ENCODE data around the gene SMPX. TPM values are rescaled to one million over a fixed set of nuclear protein-coding genes. Genes with fewer than 3 reads are reported as not detected.

Gene SMPX
- total RNA-seq, 1 donor from 2014 or later, result not detected

GRCh38 chrX:21699136-21699535 is 58.8 kb downstream of the SMPX start:
- Mint-ChIP-seq H3K9me3 (ENCODE audit: unreplicated experiment) (no peaks in the 10 kb centered on the region), H3K27me3 (ENCODE audit: low read depth, unreplicated experiment) (no peaks in the 10 kb centered on the region), H3K27ac (ENCODE audit: unreplicated experiment) (no peak overlapping the region), H3K36me3 (ENCODE audit: low read depth, unreplicated experiment) (no peaks in the 10 kb centered on the region), H3K4me3 (ENCODE audit: unreplicated experiment) (no peak overlapping the region), H3K4me1 (ENCODE audit: low read depth, unreplicated experiment) (peaks cover 2% of the 10 kb centered on the region)
- no peak overlapping the region for H2AFZ ChIP-seq (ENCODE audit: low read depth, low read length)
- no peaks in the 10 kb centered on the region for H3K9me3 ChIP-seq (ENCODE audit: insufficient read depth, low read depth, low read length)
- no peaks in the 10 kb centered on the region for H3K79me2 ChIP-seq (ENCODE audit: insufficient read depth, low read length)
- H4K20me1 ChIP-seq (ENCODE audit: insufficient read depth, low read length), result no peaks in the 10 kb centered on the region
- H3K4me2 ChIP-seq (ENCODE audit: low read length), result peak overlapping the region; percentile 22
- H3K27ac ChIP-seq (ENCODE audit: low read depth, low read length), result peak overlapping the region; percentile 47
- TF ChIP-seq EZH2 (IDR thresholded peaks at IDR 0.05; ENCODE audit: insufficient read depth, low read length) (no peak), CTCF (IDR thresholded peaks at IDR 0.05; ENCODE audit: insufficient read depth, low read depth, low read length) (no peak)
- no peak overlapping the region for H3K4me3 ChIP-seq (ENCODE audit: insufficient read depth, low read depth, low read length)
- DNase-seq (ENCODE audit: low read depth), result peak; percentile 22
- FAIRE-seq, result peak; percentile 95
- peaks cover 6% of the 10 kb centered on the region for H3K4me1 ChIP-seq (ENCODE audit: insufficient read depth, low read length)
- H3K36me3 ChIP-seq (ENCODE audit: insufficient read depth, low read length), result no peaks in the 10 kb centered on the region
- H3K9ac ChIP-seq (ENCODE audit: low read length), result no peak overlapping the region
- H3K27me3 ChIP-seq (ENCODE audit: insufficient read depth, low read length), result no peaks in the 10 kb centered on the region

GRCh38 chrX:21698272-21698671 is 59.6 kb downstream of the SMPX start:
- Histone ChIP-seq H3K79me2 (ENCODE audit: insufficient read depth, low read length) (no peaks in the 10 kb centered on the region), H3K27me3 (ENCODE audit: insufficient read depth, low read length) (no peaks in the 10 kb centered on the region), H3K27ac (ENCODE audit: low read depth, low read length) (no peak overlapping the region), H3K36me3 (ENCODE audit: insufficient read depth, low read length) (no peaks in the 10 kb centered on the region), H3K9ac (ENCODE audit: low read length) (no peak overlapping the region), H3K9me3 (ENCODE audit: insufficient read depth, low read depth, low read length) (no peaks in the 10 kb centered on the region), H3K4me2 (ENCODE audit: low read length) (no peak overlapping the region), H3K4me1 (ENCODE audit: insufficient read depth, low read length) (peaks cover 6% of the 10 kb centered on the region), H3K4me3 (ENCODE audit: insufficient read depth, low read depth, low read length) (no peak overlapping the region), H2AFZ (ENCODE audit: low read depth, low read length) (no peak overlapping the region), H4K20me1 (ENCODE audit: insufficient read depth, low read length) (no peaks in the 10 kb centered on the region)
- H3K36me3 Mint-ChIP-seq (ENCODE audit: low read depth, unreplicated experiment), result no peaks in the 10 kb centered on the region
- no peak overlapping the region for H3K27ac Mint-ChIP-seq (ENCODE audit: unreplicated experiment)
- FAIRE-seq (no peak), DNase-seq (ENCODE audit: low read depth) (no peak)
- no peaks in the 10 kb centered on the region for H3K9me3 Mint-ChIP-seq (ENCODE audit: unreplicated experiment)
- H3K4me3 Mint-ChIP-seq (ENCODE audit: unreplicated experiment), result no peak overlapping the region
- TF ChIP-seq EZH2 (IDR thresholded peaks at IDR 0.05; ENCODE audit: insufficient read depth, low read length), result no peak
- TF ChIP-seq CTCF (IDR thresholded peaks at IDR 0.05; ENCODE audit: insufficient read depth, low read depth, low read length), result no peak
- H3K4me1 Mint-ChIP-seq (ENCODE audit: low read depth, unreplicated experiment), result peaks cover 2% of the 10 kb centered on the region
- H3K27me3 Mint-ChIP-seq (ENCODE audit: low read depth, unreplicated experiment), result no peaks in the 10 kb centered on the region

GRCh38 chrX:21691512-21692018 is 66.4 kb downstream of the SMPX start:
- H3K9me3 Mint-ChIP-seq (ENCODE audit: unreplicated experiment), result no peaks in the 10 kb centered on the region
- no peak overlapping the region for H2AFZ ChIP-seq (ENCODE audit: low read depth, low read length)
- no peak overlapping the region for H3K4me2 ChIP-seq (ENCODE audit: low read length)
- no peaks in the 10 kb centered on the region for H3K4me1 Mint-ChIP-seq (ENCODE audit: low read depth, unreplicated experiment)
- DNase-seq (ENCODE audit: low read depth) (no peak), FAIRE-seq (peak; percentile 68)
- H3K4me3 Mint-ChIP-seq (ENCODE audit: unreplicated experiment), result no peak overlapping the region
- no peak overlapping the region for H3K4me3 ChIP-seq (ENCODE audit: insufficient read depth, low read depth, low read length)
- H3K27me3 Mint-ChIP-seq (ENCODE audit: low read depth, unreplicated experiment), result no peaks in the 10 kb centered on the region
- H3K4me1 ChIP-seq (ENCODE audit: insufficient read depth, low read length), result no peaks in the 10 kb centered on the region
- no peaks in the 10 kb centered on the region for H3K27me3 ChIP-seq (ENCODE audit: insufficient read depth, low read length)
- no peaks in the 10 kb centered on the region for H3K9me3 ChIP-seq (ENCODE audit: insufficient read depth, low read depth, low read length)
- no peak overlapping the region for H3K9ac ChIP-seq (ENCODE audit: low read length)
- H3K79me2 ChIP-seq (ENCODE audit: insufficient read depth, low read length), result no peaks in the 10 kb centered on the region
- no peaks in the 10 kb centered on the region for H3K36me3 ChIP-seq (ENCODE audit: insufficient read depth, low read length)
- no peaks in the 10 kb centered on the region for H4K20me1 ChIP-seq (ENCODE audit: insufficient read depth, low read length)
- H3K36me3 Mint-ChIP-seq (ENCODE audit: low read depth, unreplicated experiment), result no peaks in the 10 kb centered on the region
- H3K27ac ChIP-seq (ENCODE audit: low read depth, low read length), result no peak overlapping the region
- H3K27ac Mint-ChIP-seq (ENCODE audit: unreplicated experiment), result no peak overlapping the region
- TF ChIP-seq CTCF (IDR thresholded peaks at IDR 0.05; ENCODE audit: insufficient read depth, low read depth, low read length), result no peak
- TF ChIP-seq EZH2 (IDR thresholded peaks at IDR 0.05; ENCODE audit: insufficient read depth, low read length), result no peak
